ENCODE results near the gene STOM.
"Not testable (repeated sequence)": the region's sequence is repeated elsewhere in the genome, so short reads cannot be mapped to it uniquely, and the experiment has no call there.

The STOM gene
- 96.8 to 405 (median 178) reads per million in 17 experiments for total RNA-seq

DNA sequence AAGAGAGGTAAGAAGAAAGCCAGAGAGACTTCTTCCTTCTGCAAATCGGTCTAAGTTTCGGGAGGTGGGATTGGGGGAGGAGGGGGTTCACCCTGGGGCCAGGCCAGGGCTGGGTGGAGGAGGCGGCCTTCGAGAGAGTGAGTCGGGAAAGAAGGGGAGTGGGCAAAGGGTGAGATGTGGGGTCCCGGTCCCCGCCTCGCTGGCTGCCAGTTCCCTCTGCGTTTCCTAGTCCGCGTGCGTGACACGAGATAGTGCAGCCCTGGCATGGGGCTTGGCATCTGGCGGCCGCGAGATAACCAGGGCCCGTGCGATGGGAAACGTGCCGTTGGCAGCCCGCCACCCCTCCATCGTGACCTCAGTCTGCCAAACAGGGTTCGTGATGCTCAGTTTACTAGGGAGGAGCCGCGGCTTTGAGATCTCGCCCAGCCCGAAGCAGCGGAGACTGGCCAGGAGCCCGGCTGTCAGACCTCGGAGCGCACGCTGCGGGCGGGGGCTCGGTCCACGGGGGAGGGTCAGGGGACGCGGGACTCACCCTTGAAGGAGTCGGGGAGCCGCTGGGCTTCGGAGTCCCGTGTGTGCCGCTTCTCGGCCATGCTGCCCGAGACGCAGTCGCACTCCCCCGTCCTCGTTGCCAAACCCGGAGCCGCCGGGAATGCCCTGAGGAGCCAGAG is at the start of gene STOM:
Gene STOM, minus strand, starts transcription at position 656 of the 671 bp plus-strand sequence. Its CDS starts 63 bp downstream, at position 593.
- peak; percentile 69 to 82 (median 73) for DNase-seq

DNA sequence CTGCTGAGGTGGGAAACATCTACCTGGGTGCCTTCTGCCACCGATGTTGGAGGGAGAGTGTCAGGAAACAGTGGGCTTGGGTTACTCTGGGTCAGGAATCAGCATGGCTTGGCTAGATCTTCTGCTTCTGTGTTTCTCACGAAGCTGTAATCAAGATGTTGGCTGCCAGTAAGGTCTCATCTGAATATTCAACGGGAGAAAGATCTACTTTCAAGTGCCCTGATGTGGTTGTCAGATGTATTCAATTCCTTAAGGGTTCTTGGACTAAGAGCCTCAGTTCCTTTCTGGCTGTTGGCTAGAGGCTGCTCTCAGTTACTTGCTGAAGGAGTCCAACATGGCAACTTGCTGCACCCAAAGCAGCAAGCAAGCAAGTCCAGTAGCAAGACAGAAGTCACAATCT is 41.9 kb upstream of the STOM start:
- DNase-seq = no peak

GRCh38 chr9:121405899-121406298 is 35.8 kb upstream of the STOM start:
- DNase-seq = no peak

- no peak for DNase-seq
These were observed 34.9 kb upstream of the STOM start for GRCh38 chr9:121404906-121405305.

GRCh38 chr9:121399883-121400607 is 30.0 kb upstream of the STOM start:
- peak; percentile 20 to 89 (median 78) for DNase-seq

DNA sequence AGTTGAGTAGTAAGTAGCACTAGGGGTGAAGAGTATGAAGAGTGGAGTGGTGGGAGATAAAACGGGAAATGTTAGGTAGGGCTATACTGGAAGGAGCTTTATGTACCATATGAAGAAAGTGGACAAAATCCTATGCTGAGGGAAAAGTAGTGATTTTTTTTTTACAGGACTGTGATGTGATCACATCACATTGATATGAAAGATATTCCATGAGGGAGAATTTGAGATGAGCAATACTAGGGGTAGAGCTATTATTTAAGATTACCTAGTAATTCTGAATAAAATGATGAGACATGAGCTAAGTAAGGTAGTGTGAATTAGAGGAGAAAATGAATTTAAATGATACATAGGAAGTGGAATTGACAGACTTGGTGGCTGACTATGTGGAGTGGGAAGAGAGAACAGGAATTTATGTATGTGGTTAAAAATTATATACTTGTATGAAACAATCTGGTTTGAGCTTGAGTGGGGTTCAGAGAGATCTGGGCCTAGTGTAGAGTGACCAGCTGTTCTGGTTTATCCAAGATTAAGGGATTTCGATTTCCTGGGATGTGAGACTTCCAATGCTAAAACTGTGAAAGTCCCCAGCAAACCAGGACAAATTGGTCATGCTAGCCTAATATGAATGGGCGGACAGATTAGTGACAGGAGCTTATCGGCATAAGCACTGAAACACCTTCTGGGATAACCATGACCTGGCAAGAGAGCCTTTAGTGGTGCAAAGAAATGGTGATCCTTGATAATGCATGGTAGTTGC is 29.3 kb upstream of the STOM start:
- DNase-seq = no peak

GRCh38 chr9:121398374-121398773 is 28.3 kb upstream of the STOM start:
- DNase-seq = peak in 3 of 4 experiments; percentile 19 to 21 (median 20)

DNA sequence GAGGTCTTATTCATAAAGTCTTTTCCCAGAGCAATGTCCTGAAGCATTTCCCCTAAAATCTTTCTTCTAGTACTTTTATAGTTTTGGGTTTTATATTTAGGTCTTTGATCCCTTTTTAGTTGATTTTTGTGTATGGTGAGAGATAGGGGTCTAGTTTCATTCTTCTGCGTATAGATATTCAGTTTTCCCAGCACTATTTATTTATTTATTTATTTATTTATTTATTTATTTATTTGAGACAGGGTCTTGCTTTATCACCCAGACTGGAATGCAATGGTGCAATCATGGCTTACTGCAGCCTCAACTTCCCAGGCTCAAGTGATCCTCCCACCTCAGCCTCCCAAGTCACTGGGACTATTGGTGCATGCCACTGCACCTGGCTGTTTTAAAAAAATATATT is 27.2 kb upstream of the STOM start:
- not testable (repeated sequence) for DNase-seq

DNA sequence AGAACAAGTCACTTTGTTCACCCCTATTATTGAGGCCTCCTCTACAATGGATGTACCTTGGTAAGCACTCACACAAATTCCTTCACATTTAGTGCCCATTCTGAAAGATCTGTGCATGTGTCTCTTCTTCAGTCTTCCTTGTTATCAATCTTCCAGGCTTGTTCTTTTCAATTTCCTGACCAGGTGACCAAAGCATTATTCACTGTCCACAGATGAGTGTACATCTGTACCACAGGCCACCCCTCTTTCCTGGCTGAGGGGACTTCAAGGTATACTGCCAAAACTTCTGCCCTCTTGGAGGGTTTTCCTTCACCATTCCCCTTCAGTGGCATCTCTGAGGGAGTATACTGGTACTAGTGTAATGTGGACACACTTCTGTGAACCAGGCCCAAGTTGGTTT is 25.5 kb upstream of the STOM start:
- DNase-seq = no peak

- DNase-seq = peak; percentile 17 to 66 (median 48)
These were observed 24.2 kb upstream of the STOM start for GRCh38 chr9:121394292-121394691.

DNA sequence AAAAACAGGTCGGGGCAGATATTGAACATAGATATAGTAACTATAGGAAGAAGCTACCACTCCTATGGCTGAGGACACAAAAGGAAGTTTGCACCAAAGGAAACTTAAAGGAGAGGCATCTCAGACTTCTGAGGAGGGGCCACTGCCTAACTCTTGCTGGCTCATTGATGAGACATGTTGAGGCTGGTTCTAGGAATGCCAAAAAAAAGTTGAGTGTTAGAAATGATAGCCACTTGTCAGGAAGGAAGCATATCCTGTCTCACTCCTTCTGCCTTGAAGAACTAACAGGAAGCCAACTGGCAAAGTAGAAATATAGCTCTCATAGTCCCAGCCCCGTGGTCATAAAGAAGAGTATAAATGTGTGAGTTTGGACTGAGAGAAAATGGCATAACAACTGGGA is 23.3 kb upstream of the STOM start:
- peak in 2 of 4 experiments; percentile 17 to 29 for DNase-seq

GRCh38 chr9:121390372-121390771 is 20.3 kb upstream of the STOM start:
- DNase-seq = no peak

DNA sequence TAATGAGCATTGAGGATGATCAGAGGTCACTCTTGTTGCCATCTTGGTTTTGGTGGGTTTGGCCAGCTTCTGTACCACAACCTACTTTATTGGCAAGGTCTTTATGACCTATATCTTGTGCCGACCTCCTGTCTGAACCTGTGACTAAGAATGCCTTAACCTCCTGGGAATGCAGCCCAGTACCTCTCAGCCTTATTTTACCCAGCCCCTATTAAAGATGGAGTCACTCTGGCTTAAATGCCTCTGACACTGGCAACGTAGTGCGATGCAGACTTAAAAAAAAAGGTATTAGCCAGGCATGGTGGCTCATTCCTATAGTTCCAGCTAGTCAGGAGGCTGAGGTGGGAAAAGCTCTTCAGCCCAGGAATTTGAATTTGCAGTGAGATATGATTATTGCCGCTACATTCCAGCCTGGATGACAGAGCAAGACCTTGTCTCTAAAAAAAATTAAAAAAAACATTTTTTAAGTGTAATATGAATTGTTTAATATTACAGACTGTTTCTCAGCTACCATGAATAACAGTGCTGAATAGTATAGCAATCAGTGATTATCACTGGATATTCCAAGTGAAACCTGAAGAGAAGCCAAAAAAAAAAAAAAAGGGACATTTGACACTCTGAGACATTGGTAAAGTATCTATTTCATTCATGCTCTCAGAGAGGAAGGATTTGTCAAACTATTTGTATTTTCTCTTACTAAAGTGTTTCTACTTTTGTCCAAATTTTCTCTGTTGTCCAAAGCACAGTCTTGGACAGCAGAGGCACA is 18.3 kb upstream of the STOM start:
- DNase-seq = no peak

GRCh38 chr9:121386442-121387175 is 16.6 kb upstream of the STOM start:
- no peak for DNase-seq

- DNase-seq = peak in 2 of 4 experiments; percentile 20 to 28
These were observed 13.7 kb upstream of the STOM start for GRCh38 chr9:121383715-121384114.

GRCh38 chr9:121380846-121381245 is 10.8 kb upstream of the STOM start:
- DNase-seq = no peak

DNA sequence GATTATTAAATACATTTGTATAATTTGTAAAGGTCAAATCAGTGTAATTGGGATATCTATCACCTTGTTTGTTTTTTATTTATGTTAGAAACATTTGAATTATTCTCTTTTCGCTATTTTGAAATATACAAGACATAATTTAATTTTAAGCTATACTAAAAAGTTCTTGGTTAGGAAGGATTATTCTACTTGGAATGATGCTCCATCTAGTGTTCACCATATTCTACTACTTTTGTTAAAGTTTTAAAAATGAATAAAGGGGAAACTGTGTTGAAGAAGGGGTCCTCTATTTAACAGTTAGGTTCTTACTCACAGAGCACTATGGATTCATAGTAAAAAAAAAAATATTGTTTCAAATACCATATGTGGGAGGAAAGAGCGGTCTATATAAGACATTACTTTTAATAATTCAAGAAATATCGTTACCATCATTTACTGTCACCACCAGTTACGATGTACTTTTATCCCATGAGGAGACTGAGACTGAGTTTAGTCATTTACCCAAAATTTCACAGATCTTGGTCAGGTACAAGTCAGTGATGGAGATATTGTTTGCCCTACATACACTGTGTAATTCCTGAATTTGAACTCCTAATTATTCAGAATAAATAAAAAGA is 6.3 kb upstream of the STOM start:
- peak in 2 of 4 experiments; percentile 45 to 66 for DNase-seq

DNA sequence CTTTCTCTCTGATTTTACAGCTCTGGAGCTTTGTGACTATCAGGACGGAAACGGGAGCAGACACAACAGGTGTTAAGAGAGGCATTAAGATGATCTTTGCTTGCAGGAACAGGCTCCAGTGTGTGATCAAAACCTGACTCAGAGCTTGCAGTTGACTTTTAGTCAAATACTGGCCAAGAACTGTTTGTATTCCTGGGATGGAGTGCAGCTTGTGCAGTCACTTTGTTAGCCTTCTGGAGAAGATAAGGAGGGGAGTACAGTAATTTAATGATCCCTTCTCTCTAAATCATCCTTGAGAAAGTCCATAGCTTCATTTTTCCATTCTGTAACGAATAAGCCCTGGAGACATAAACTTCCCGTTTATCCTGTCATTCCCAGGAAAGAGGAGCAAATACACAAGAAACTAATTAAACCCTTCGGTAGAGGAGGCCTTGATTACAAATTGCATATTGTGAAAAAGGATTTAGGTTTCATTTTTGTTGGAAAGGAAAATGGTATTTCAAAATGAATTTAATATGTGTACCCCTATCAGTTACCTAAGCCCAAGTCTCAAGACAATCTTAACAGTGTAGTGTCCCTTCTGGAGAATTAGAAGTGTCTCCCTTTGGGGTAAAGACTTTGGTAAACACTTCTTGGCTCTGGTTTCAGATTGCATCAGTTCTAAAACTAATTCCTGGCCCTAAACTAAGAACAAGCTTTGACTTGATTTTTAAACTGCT is 3.1 kb upstream of the STOM start:
- no peak for DNase-seq

DNA sequence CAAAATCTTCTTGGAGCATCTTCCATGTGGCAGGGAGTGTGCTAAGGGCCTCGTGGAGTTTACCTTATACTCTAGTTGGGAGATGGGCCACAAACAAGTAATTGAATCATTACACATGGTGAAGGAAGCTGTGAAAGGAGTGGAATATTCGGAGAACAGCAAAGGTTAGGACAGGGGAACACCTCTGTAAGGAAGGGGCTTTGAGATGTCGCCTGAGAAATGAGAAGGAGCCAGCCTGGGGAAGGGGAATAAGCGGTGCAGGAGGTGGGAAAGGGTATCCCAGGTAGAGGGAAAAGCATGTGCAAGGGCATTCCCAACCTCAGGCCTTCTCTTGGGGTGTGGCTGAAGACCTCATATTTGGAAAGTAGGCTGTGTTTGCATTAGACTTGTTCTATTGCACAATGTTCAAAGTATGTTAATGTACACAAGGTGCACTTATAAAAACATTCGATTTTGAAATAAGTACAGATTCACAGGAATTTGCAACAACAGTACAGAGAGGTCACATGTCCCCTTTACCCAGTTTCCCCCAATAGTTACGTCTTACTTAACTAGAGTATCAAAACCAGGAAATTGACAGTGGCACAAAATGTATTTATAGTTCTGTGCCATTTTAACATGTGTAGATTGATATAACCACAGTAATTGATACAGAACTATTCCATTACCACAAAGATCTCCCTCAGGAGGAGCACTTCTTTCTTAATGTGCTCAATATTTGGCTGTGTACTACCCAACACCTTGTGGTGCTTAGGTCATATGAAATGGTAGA is 2.4 kb upstream of the STOM start:
- peak in 1 of 4 experiments; percentile 11 for DNase-seq
